Measurements from ENCODE around the gene GRK5.

The GRK5 gene

GRCh38 chr10:119413093-119413453, 205.7 kb downstream of the GRK5 start:
- DNase-seq (ENCODE audit: low read depth): no peak
- no peak for TF ChIP-seq CTCF (IDR thresholded peaks at IDR 0.05; ENCODE audit: control insufficient read depth, extremely low read depth, insufficient read depth)
- H3K4me3 ChIP-seq (ENCODE audit: low read depth, low read length): no peak overlapping the region

GRCh38 chr10:119413471-119414080, 206.2 kb downstream of the GRK5 start:
- no peak for DNase-seq (ENCODE audit: low read depth)
- H3K4me3 ChIP-seq (ENCODE audit: low read depth, low read length): no peak overlapping the region
- no peak for TF ChIP-seq CTCF (IDR thresholded peaks at IDR 0.05; ENCODE audit: control insufficient read depth, extremely low read depth, insufficient read depth)

- no peak for TF ChIP-seq CTCF (IDR thresholded peaks at IDR 0.05; ENCODE audit: control insufficient read depth, extremely low read depth, insufficient read depth)
- no peak overlapping the region for H3K4me3 ChIP-seq (ENCODE audit: low read depth, low read length)
- DNase-seq (ENCODE audit: low read depth): no peak
Observed at GRCh38 chr10:119414081-119414611, 206.8 kb downstream of the GRK5 start.

GRCh38 chr10:119415121-119415520, 207.8 kb downstream of the GRK5 start:
- no peak overlapping the region for H3K4me3 ChIP-seq (ENCODE audit: low read depth, low read length)
- DNase-seq (ENCODE audit: low read depth): no peak
- no peak for TF ChIP-seq CTCF (IDR thresholded peaks at IDR 0.05; ENCODE audit: control insufficient read depth, extremely low read depth, insufficient read depth)

GRCh38 chr10:119415536-119416503, 208.4 kb downstream of the GRK5 start:
- no peak overlapping the region for H3K4me3 ChIP-seq (ENCODE audit: low read depth, low read length)
- TF ChIP-seq CTCF (IDR thresholded peaks at IDR 0.05; ENCODE audit: control insufficient read depth, extremely low read depth, insufficient read depth): no peak
- no peak for DNase-seq (ENCODE audit: low read depth)

GRCh38 chr10:119416855-119417254, 209.5 kb downstream of the GRK5 start:
- no peak overlapping the region for H3K4me3 ChIP-seq (ENCODE audit: low read depth, low read length)
- DNase-seq (ENCODE audit: low read depth): no peak
- TF ChIP-seq CTCF (IDR thresholded peaks at IDR 0.05; ENCODE audit: control insufficient read depth, extremely low read depth, insufficient read depth): peak; percentile 91
